GM18499 (cell line): ENCODE data around the gene CFAP46.

ENCODE experiments used
- ATAC-seq: cut with Tn5 transposase; IDR thresholded peaks from one replicate; pipeline ENCODE4 v1.9.1; 2021; ENCODE audit warnings: moderate number of reproducible peaks; ENCODE audit not compliant: insufficient read depth, unreplicated experiment

CFAP46 gene

DNA sequence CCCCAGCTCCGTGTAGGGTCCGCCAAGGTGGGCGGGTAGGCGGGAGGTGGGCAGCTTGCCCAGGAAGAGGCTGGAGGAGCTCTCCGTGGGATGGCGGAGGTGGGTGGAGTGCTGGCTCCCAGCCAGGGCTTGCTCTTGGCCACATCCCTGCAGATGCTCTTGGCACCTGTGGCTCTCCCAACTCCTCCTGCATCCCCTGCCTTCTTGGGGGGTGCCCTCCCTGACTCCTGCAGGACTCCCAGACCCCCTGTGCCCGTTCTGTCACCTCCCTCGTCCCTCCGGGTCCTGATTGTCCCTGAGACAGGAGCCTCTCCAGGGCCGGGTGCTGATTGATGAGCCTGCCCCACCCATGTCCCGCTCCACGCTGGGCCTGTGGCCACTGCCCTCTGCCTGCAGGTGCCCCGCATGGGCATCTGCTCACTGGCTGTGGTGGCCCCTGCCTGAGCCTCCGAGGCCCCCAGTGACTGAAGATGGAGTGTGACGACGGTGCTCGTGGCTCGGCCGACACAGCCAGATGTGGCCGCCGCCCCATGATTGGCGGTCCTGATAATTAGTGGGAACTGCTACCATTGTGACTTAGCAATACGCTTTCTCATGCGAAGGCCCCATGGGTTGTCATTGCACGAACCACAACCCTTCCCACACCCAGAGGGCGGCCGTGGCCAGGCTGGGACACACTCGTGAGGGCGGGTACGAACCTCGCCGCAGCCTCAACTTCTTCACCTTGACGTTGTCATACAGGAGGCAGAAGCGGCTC, 23.6 kb downstream of the CFAP46 start:
- ATAC-seq = no peak

DNA sequence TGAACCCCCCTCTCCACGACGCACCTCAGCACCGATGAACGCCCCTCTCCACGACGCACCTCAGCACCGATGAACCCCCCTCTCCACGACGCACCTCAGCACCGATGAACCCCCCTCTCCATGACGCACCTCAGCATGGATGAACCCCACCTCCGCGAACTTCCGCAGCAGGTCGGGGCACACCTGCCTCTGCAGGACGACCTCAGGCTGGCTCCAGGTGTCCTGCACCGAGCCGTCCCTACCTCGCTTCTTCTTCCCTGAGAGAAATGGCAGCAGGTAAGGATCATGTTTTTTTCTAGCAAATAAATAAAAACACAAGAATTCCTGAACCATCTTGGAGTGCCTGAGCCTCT, 24.1 kb downstream of the CFAP46 start:
- ATAC-seq = no peak

DNA sequence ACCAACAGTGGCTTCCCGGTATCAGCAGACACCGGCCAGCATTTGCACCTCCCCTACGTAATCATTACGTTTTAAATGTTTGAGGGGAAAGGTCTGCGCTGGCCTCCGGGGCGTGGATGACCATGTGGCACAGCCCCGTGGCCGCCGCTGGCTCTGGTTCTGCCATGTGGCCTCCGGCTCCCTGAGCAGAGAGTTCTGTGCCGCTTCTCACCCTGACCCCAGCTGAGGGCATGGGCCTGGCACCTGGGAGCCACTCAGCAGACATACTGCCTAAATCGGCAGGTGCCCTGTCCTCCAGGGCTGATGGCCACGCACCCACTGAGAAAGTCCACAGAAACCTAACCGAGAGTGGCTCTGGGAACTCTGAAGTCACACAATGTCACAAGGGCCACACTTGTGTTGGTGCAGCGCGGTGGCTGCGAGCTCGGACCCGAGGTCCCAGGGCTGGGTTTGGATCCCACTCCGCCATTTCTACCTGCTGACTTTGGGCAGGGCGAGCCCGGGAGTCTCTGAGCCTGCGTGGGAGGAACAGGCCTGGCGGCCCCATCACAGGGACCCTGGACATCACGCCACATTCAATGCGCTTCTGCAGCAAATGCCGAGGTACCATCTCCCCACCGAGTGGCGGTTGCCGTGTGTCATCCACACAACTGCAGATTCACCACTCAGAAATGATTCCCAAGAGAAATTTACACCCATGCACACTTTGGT, 25.3 kb downstream of the CFAP46 start:
- ATAC-seq = no peak

DNA sequence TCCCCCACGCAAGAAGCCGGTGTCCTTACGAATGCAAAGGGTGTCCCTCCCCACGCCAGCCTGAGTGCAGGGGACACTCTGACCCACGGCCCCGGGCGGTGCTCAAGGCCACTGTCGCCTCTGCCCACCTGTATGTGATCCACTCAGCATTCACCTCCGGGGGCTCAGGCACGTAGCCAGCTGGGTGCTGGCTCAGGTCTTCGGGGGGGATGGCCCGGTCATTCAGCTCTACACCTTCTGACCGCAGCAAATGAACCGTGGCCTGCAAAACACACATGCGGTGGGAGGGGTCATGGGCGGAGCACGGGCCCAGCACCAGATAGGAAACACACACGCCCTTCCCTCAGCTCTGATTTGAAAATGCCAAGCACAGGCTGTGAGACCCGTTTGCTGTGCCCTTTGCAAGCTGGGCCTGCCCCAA, 25.9 kb downstream of the CFAP46 start:
- no peak for ATAC-seq

DNA sequence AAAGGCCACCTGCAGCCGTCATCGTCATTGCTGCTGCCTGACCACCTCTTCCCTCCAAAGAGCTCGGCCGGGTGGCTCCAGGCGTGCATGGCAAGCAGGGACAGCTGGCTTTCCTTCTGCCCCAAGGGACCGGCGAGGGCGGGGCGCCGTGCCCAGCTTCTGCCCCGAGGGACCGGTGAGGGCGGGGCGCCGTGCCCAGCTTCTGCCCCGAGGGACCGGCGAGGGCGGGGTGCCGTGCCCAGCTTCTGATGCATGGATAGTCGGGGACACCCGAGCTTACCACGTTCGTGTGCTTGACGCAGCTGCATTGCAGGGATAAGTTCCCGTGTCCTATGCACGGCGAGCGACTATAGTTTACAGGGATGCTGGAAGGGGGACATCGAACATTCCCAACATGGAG, 27.0 kb downstream of the CFAP46 start:
- ATAC-seq = no peak

DNA sequence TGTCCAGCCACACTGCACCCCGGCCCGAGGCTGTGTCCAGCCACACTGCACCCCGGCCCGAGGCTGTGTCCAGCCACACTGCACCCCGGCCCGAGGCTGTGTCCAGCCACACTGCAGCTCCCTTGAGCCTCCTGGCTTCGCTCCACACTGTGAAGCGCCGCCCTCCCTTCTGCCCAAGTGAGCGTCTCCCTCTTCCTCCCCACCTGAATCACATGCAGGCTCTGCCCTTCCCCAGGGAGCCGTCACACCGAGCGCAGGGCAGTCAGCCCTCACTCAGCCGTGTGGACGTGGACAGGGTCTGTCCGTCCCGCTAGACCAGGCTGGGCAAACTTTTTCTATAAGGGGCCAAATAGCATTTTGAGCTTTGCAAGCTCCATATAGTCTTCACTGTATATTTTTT, 27.6 kb downstream of the CFAP46 start:
- no peak for ATAC-seq

DNA sequence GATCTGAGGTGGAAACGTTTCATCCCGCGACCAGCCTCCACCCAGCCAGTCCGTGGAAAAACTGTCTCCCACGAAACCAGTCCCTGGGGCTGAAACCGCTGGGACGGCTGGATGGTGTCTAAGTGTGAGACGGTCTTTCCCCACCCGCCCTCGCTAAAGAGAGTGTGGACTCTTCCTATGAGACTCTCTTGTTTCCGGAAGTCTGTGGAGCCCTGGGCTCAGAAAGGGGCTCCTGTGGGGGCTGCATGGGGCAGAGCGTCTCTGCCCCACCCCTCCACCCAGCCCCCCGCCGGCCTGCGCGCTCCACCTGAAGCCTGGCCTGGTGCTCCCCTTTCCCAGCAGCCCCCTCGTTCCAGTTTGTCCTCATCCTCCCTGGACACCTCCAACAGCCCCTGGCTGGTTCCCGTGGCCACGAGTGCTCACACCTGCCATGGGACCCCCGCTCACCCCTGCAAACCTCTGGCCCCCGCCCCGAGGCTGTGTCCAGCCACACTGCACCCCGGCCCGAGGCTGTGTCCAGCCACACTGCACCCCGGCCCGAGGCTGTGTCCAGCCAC, 28.7 kb downstream of the CFAP46 start:
- ATAC-seq = no peak

DNA sequence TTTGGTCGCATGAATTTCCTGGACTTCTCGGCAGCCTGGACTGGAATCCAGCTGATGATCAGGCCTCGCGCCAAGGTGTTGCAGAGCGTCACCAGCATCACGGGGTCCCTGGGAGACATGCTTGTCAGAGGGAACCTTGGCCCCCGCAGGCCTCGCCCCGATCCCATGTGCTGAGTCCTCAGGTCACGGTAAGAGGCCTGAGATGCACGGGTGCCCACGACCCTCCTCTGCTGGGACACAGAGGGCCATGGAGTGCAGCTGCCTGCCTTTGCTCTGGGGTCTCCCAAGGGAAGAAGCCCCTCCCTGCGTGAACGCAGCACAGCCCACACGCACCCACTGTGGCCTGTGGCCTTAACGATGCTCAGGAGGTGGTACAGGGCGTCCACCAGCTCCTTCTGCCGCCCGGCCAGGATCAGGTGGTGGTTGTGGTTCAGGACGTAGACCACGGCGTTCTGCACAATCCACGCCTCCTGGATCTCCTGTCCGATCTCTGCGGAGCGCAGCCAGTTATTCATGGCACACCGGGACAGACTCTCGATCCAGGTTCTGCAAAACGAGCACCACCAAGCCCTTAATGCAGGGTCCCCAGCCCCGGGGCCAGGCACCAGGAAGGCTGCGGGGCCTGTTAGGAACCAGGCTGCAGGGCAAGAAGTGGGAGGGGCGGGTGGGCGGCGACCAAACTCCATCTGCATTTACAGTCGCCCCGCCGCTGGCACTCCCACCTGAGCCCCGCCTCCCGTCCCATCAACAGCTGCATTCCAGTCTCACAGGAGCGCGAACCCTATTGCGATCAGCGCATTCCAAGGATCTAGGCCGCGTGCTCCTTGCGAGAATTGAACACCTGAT, 29.4 kb downstream of the CFAP46 start:
- ATAC-seq = no peak

DNA sequence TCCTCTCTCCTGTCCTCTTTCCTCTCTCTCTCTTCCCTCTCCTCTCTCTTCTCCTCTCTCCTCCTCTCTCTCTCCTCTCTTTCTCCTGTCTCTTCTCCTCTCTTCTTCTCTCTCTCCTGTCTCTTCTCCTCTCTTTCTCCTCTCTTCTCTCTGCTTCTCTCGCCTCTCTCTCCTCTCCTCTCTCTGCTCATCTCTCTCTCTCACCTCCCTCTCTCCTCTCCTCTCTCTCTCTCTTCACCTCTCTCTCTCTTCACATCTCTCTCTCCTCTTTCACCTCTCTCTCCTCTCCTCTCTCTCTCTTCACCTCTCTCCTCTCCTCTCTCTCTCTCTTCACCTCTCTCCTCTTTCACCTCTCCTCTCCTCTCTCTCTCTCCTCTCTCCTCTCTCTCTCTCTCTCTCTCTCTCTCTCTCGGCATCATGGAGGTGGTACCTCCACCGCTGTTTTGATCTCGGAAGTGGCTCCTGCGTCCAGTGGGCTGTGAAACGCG, 30.1 kb downstream of the CFAP46 start:
- ATAC-seq = no peak

DNA sequence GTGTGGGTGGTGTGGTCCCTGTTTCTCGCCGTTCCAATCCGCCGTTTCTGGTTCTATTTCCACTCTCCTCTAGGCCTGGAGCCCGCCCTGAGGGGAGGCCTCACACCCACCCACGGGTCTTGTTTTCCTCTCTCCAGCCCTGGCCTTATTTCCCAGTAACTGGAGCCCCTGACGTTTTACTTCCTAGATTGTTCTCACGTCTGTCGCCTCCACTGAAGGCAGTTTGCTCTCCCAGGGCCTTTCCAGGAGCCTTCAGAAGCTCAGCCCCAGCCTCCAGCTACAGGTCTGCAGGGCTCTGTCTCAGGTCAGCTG, 30.6 kb downstream of the CFAP46 start:
- ATAC-seq = no peak

DNA sequence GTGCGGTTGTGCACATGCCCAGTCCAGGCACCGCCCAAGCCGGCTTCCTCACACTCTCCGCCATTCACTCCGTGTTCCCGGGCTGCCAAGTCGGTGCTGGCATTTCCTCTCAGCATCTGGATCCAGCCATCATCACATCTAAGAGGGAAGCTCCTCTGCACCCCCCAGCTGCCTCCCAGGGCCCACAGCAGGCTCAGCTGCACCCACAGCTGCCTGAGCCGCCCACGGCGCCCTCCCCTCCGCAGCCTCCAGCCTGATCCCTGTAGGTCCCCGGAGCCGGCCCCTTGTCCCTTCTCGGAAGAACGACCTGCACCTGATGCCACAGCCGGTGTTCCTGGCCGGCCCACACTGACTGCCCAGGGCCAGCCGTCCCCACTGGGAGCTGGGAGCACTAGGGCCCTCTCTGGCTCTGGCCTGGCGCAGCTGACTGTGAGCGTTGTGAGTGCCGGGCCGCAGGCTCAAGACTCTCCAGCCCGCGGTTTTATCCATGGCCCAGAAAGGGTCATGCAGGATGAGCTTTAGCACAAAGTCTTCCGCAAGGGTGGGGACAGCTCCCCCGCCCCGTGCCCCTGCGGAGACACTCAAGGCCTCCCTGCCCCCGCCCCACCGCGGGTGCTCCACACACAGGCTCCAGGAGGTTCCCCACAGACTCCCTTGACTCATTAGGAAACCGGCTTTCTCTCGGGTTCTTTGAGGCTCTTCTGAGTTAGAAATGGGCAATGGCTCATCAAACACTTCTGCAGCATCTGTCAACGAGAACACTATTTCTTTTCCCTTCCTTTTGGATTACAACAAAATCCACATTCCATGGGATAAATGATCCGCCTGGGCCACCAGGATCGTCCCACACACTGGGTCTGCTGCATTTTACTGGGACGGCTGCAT, 31.2 kb downstream of the CFAP46 start:
- no peak for ATAC-seq

DNA sequence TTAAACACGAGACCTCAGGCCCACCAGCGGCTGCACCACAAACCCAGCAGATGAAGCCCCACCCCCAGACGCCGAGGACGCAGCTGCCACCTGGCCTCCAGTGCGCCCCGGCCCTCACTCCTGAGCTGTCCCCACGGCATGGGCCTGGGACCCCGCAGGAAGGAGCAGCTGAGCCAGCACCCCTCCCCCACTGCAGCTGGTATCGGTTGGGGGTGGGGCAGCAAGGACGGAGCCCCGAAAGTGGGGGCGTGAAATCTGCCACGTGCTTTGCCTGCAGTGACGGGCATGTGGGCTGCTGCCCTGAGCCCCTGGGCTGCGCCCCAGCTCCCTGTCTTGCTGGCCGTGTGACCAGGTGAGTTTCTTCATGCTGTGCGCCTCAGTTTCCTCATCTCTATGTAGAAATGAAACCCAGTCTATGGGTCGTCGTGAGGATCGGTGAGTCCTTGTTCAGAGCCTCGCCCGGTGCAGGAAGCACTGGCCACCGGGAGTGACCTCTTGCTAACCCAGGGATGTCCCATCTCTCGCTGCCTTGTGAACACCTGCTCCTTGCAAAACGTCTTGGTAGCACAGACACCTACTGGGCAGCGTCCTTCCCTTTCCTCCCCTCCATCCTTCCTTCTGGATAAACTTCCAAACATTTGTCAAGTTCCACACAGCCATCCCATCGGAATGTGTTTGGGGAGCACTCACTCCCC, 32.0 kb downstream of the CFAP46 start:
- ATAC-seq = no peak

DNA sequence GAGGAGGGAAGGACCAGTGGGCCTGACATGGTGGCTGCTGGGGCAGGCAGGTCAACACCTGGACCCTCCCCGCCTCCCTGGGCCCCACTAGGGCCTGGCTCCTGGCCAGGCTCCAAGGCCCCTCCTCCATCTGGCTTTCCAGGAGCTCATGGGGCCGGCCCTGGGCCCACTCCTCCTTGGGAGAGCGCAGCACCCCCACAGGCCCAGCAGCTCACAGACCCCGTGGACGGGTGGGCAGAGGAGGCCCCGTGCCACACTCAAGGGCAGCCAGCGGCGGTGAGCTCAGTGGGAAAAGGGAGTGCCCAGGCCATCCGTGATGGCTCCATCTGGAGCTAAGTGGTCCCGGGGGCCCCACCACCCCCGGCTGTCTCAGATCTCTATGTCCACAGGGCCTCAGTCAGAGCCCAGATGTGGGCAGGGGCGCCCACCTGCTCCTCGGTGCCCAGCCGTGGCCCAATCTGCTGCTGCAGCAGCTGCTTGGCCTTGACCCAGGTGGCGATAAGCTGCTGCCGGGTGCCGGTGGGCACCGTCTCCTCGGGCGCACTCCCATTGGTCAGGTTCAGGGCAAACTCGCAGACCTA, 32.8 kb downstream of the CFAP46 start:
- no peak for ATAC-seq

DNA sequence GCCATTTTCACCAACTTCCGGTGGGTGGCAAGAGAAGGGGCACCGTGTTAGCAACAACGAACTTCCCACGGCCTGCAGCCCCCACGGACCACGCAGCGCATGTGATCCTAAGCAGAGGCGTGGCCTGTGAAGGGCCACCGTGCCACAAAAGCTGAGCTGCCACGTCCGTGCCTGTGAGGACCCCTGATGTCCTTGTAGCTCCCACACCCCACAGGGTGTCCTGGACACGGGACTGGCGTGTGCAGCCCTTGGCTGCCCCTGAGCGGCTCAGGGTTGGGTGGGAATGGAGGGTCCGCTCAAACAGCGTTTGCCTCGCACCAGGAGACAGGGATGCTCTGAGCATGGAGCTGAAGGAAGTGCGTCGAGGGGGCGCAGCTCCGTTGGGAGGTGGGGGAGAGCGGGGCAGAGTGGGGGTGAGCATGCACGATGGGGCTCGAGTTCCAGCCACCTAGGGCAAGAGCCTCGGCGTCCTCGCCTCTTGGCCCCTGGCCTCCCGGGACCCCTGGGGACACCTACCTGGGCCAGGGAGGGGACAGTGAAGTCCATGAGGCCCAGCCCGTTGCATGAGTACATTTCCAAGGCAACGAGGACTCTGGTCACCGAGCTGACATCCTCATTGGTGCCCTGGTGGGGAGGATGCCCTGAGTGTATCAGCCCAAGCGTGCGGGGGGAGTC, 33.6 kb downstream of the CFAP46 start:
- ATAC-seq = no peak

DNA sequence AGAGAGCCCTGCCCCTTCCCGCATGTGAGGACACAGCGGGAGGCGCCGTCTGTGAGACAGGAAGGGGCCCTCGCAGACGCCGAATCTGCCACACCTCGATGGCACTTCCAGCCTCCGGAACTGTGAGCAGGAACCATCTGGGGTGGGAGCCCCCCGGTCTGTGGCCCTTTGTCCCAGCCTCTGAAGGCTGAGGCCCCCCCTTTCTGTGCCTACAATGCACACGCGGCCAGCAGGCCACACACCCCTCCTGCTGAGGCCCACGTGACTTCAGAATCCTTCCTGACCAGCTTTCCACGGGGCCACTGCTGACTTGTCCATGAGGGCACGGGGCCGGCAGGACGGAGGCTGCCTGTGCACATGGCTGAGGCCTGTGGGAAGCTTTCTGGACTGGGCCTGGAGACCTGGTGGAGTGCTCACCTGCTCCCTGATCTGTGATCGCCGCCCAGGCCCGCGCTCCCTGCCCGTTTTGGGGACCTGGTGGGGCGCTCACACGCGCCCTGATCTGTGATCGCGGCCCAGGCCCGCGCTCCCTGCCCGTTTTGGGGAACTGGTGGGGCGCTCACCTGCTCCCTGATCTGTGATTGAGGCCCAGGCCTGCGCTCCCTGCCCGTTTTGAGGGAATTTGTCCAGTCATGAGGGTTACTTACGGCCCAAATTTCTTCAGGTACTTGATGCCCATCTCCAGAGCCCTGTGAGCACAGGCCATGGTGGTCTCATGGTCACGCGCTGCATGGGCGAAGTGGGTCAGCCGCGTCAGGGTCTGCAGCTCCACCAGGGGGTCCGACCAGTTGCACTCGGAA, 34.3 kb downstream of the CFAP46 start:
- no peak for ATAC-seq

DNA sequence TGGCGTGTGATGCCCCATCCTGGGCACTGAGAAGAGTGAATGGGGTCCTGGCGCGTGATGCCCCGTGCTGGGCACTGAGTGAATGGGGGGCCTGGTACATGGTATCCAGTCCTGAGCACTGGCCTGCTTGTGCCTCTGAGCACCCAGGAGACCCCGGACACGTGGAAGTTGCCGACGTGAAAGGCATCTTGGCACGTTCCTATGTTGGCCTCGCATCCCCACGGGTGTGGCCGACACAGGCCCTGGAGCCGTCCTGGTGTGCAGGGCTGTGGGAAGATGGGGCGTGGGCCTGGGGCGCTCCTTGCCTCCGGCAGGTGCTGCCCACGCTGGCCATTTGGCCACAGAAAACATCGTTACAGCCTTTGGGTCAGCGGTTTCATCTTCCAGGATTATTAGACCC, 35.5 kb downstream of the CFAP46 start:
- ATAC-seq = no peak

DNA sequence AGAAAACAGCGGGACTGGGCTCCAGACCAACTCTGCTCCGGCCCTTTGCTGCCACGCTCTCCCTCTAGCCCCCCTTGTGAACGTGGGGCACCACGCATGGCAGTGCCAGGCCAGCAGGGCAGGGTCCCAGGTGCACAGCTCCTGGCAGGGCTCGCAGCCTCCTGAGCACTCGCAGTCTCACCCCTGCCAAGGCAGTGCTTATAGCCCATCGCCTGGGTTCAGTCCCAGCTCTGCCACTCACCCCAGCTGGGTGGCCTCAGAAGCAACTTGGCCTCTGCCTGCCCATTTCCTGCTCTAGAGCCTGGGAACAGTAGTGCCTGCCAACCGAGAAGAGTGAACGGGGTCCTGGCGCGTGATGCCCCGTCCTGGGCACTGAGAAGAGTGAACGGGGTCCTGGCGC, 36.3 kb downstream of the CFAP46 start:
- ATAC-seq = no peak

DNA sequence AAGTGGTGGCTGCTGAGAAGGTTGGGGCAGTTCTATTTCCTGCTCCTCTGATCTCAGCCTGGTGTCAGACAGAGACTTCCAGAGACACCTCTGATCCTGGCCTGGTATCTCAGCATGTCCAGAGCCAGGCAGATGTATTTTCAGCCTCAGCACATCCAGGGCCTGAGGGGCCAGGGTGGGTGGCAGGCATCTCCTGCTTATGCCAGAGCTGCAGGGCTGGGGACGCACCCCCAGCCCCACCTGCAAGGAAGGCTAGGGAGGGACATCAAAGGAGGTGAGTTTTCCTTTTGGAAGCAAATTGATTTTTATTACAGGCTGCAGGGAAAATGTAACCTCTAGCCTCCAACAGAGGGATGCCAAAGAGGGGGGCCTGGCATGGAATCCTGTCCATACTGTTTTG, 36.7 kb downstream of the CFAP46 start:
- no peak for ATAC-seq
